OCI-LY7 (cell line): ENCODE results near the gene CREG2. TPM values are rescaled to one million over a fixed set of nuclear protein-coding genes. Genes with fewer than 3 reads are reported as not detected.

ENCODE experiments used
- BruUV-seq: library from RNA; stranded (reverse); fragments of 400-500 nt; replicated peaks from 2 replicates; lab custom pipeline; 2021; lab: Mats Ljungman, UMichigan
- CTCF ChIA-PET: fragments of 300-600 bp; sonication (Branson Sonifier 250); formaldehyde crosslinking; loops from one replicate; lab custom pipeline; 2022; ENCODE audit warnings: antibody characterized with exemption; ENCODE audit not compliant: unreplicated experiment; lab: Charles Lee
- POLR2A ChIA-PET: fragments of 300-600 bp; sonication (Branson Sonifier 250); formaldehyde crosslinking; loops from one replicate; lab custom pipeline; 2022; ENCODE audit warnings: antibody characterized with exemption; lab: Charles Lee
- DNase-seq: peaks from one replicate; pipeline ENCODE4 v3.0.0-alpha.2; 2015; ENCODE audit warnings: low spot score
- H2AFZ ChIP-seq: fragments of 200-600 bp; sonication (generic), shearing (Covaris generic); 2 replicates; pipeline ENCODE4 v1.6.1; 2014; ENCODE audit warnings: mild to moderate bottlenecking, antibody characterized with exemption, low read length, moderate library complexity
- H3K27ac ChIP-seq: fragments of 200-600 bp; sonication (generic); 2 replicates; pipeline ENCODE4 v1.5.1; 2014; ENCODE audit warnings: mixed run types, low read depth, mild to moderate bottlenecking, moderate library complexity, low read length, inconsistent platforms; ENCODE audit not compliant: poor library complexity, severe bottlenecking
- H3K36me3 ChIP-seq: fragments of 200-600 bp; sonication (generic); 2 replicates; pipeline ENCODE4 v1.6.1; 2014; ENCODE audit warnings: mild to moderate bottlenecking, antibody characterized with exemption, low read length, moderate library complexity, mixed read lengths; ENCODE audit not compliant: insufficient read depth
- H3K4me1 ChIP-seq: fragments of 200-600 bp; sonication (generic); 2 replicates; pipeline ENCODE4 v1.5.1; 2014; ENCODE audit warnings: mild to moderate bottlenecking, low read length; ENCODE audit not compliant: insufficient read depth, poor library complexity, severe bottlenecking
- H3K4me2 ChIP-seq: fragments of 200-600 bp; sonication (generic); 2 replicates; pipeline ENCODE4 v1.6.1; 2014; ENCODE audit warnings: mild to moderate bottlenecking, low read length
- H3K4me3 ChIP-seq: fragments of 200-600 bp; sonication (generic); 2 replicates; pipeline ENCODE4 v1.5.1; 2014; ENCODE audit warnings: mild to moderate bottlenecking, low read depth, low read length; ENCODE audit not compliant: poor library complexity, severe bottlenecking
- H3K79me2 ChIP-seq: fragments of 200-600 bp; sonication (generic); 2 replicates; pipeline ENCODE4 v1.6.1; 2016; ENCODE audit warnings: low read depth, mild to moderate bottlenecking, low read length, moderate library complexity, mixed read lengths; ENCODE audit not compliant: insufficient read depth
- H3K9me2 ChIP-seq: fragments of 200-600 bp; sonication (generic); 2 replicates; pipeline ENCODE4 v1.6.1; 2016; ENCODE audit warnings: mild to moderate bottlenecking, low read length, mixed read lengths; ENCODE audit not compliant: insufficient read depth
- H3K9me3 ChIP-seq: fragments of 200-600 bp; sonication (generic); 2 replicates; pipeline ENCODE4 v1.6.1; 2014; ENCODE audit warnings: mild to moderate bottlenecking, mixed run types, low read length, mixed read lengths
- H4K20me1 ChIP-seq: fragments of 200-600 bp; sonication (generic); 2 replicates; pipeline ENCODE4 v1.6.1; 2014; ENCODE audit warnings: mild to moderate bottlenecking, antibody characterized with exemption, low read length, moderate library complexity, mixed read lengths; ENCODE audit not compliant: insufficient read depth
- EZH2phosphoT487 ChIP-seq: fragments of 200-600 bp; sonication (generic); IDR thresholded peaks from 2 replicates; pipeline ENCODE4 v1.6.1; 2018; ENCODE audit warnings: low read depth, borderline replicate concordance, mild to moderate bottlenecking, mixed run types, antibody characterized with exemption, low read length, moderate library complexity, mixed read lengths
- intact Hi-C: fragments of 100-400 bp; cut with micrococcal nuclease; formaldehyde crosslinking; loops from one replicate; pipeline ENCODE4 v1.10.0; 2022; ENCODE audit not compliant: unreplicated experiment
- total RNA-seq, 2 experiments: library from RNA; depleted of rRNA in 1 of 2; stranded (reverse); fragments of >200 nt in 1 of 2; shearing (Covaris generic) in 1 of 2; gene quantifications; 2 replicates each; pipeline ENCODE4 v1.2.3, GENCODE V29; 2014 to 2022
- TF ChIP-seq, protein P1 (sequence below): fragments of 200-600 bp; sonication (generic); conservative IDR thresholded peaks from 2 replicates; pipeline ENCODE4 v1.5.1; 2014; ENCODE audit warnings: mild to moderate bottlenecking, antibody characterized with exemption, low read length, moderate library complexity, mixed read lengths

CREG2 gene
- total RNA-seq, 2 experiments from 2014 or later = not detected

GRCh38 chr2:101310090-101310833 lies 77.0 kb downstream of the CREG2 start:
- no TSS peak for BruUV-seq
- no peaks in the 10 kb centered on the region for H3K9me2 ChIP-seq
- no peaks in the 10 kb centered on the region for H3K36me3 ChIP-seq
- DNase-seq = no peak
- no peak overlapping the region for H3K4me2 ChIP-seq
- peaks cover 11% of the 10 kb centered on the region; the same call in 1 of the 2 replicates for H3K79me2 ChIP-seq
- no peaks in the 10 kb centered on the region for H4K20me1 ChIP-seq
- H3K4me1 ChIP-seq = peaks cover 16% of the 10 kb centered on the region
- intact Hi-C loops = no loop called here
- H3K4me3 ChIP-seq = no peak overlapping the region
- ChIA-PET CTCF (no interaction called here), POLR2A (interaction anchor here (2.1 kb wide), 1 partner anchor 15 kb away, joined by 5 read pairs; no protein-coding TSS in a partner anchor)
- H3K27ac ChIP-seq = no peak overlapping the region
- no peaks in the 10 kb centered on the region for H3K9me3 ChIP-seq
- TF ChIP-seq EZH2phosphoT487 = no peak
- TF ChIP-seq, protein P1, sequence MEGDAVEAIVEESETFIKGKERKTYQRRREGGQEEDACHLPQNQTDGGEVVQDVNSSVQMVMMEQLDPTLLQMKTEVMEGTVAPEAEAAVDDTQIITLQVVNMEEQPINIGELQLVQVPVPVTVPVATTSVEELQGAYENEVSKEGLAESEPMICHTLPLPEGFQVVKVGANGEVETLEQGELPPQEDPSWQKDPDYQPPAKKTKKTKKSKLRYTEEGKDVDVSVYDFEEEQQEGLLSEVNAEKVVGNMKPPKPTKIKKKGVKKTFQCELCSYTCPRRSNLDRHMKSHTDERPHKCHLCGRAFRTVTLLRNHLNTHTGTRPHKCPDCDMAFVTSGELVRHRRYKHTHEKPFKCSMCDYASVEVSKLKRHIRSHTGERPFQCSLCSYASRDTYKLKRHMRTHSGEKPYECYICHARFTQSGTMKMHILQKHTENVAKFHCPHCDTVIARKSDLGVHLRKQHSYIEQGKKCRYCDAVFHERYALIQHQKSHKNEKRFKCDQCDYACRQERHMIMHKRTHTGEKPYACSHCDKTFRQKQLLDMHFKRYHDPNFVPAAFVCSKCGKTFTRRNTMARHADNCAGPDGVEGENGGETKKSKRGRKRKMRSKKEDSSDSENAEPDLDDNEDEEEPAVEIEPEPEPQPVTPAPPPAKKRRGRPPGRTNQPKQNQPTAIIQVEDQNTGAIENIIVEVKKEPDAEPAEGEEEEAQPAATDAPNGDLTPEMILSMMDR = no peak
- H2AFZ ChIP-seq = no peak overlapping the region

DNA sequence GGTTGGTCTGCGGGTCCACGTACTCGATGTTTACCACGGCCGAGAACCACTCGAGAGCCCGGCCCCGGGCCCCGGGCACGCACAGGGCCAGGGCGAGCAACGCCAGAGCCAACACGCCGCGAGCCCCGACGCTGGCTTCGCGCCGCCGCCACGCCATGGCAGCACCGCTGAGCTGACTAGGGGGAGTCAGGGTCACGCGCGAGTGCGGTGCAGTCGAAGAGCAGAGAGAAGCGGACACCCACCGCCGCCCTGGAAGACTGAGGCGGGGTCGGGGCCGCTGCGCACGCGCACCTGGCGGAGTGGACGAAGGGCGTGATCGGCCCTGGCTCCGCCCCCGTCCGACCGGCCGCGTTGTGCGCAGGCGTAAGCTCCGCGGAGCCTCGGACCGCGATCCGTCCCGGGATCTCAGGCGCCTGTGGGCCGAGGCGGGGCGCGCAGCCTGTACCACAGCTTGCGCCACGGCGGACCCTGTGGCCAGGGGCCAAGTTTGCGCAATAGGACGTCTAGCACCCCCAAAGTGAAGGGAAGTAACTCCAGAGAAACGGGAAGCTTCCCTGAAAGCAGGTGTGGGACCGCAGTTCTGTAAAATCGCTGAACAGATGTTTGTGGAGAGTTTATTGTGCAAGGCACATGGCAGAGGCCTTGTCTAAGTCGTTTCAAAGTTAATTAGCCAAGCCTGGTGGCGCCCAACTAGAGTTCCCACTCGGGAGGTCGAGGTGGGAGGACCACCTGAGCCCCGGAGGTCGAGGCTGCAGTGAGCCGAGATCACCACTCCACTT lies 78.7 kb downstream of the CREG2 start, which contains the start of gene RNF149:
RNF149 (minus strand) TSS at position 270 of the 779 bp plus-strand sequence; CDS start at position 157, 113 bp downstream.
- Histone ChIP-seq H3K9me3 (no peaks in the 10 kb centered on the region), H3K36me3 (no peaks in the 10 kb centered on the region), H3K27ac (no peak within 1 kb of the TSS), H3K4me3 (peak within 1 kb of the TSS; percentile 69), H3K79me2 (peaks cover 11% of the 10 kb centered on the region; the same call in 1 of the 2 replicates), H3K9me2 (no peaks in the 10 kb centered on the region), H3K4me1 (peaks cover 16% of the 10 kb centered on the region), H3K4me2 (peak within 1 kb of the TSS; percentile 74), H2AFZ (peak within 1 kb of the TSS; percentile 81; the same call in 1 of the 2 replicates), H4K20me1 (no peaks in the 10 kb centered on the region)
- intact Hi-C loops = no loop called here
- POLR2A ChIA-PET = interaction anchor here (0.6 to 2.1 kb wide), 10 partner anchors 13 to 1520 kb away, joined by 3 to 5 read pairs (median 3); no protein-coding TSS in a partner anchor
- BruUV-seq = no TSS peak
- CTCF ChIA-PET = interaction anchor here (0.6 kb wide), 1 partner anchor 26 kb away, joined by 3 read pairs; no protein-coding TSS in a partner anchor
- peak; percentile 80 for DNase-seq
- TF ChIP-seq, protein P1 = no peak
- no peak for TF ChIP-seq EZH2phosphoT487
